ENCODE measurements around the gene GLOD5. TPM values are rescaled to one million over a fixed set of nuclear protein-coding genes. Genes with fewer than 3 reads are reported as not detected.

The GLOD5 gene
- total and polyA plus RNA-seq, 2 of the 8 experiments (the other 6 are each of a cell fraction or from before 2014, with no cell fraction given), result 0.18 TPM; not detected in 1

- H3K9ac ChIP-seq (replicated peaks in 1 of 4; ENCODE audit: extremely low read depth in 1 of 4, low read depth in 3 of 4, low read length in 3 of 4), result no peak overlapping the region
- no peak overlapping the region for H2BK12ac ChIP-seq (ENCODE audit: low read depth, low read length)
- no peak overlapping the region for H2AFZ ChIP-seq (ENCODE audit: low read length)
- H3K9me3 ChIP-seq (ENCODE audit: insufficient read depth in 2 of 2, low read depth in 1 of 2, low read length in 1 of 2), result no peaks in the 10 kb centered on the region
- no peak overlapping the region for H3K4me3 ChIP-seq (ENCODE audit: extremely low read depth in 1 of 4, insufficient read depth in 2 of 4, low read depth in 3 of 4, low read length in 4 of 4)
- POLR2A ChIA-PET (ENCODE audit: partially characterized antibody), result no interaction called here
- H3K4ac ChIP-seq (replicated peaks; ENCODE audit: insufficient read length, low read depth, low read length), result no peak overlapping the region
- no peak overlapping the region for H4K91ac ChIP-seq (replicated peaks; ENCODE audit: insufficient read length, low read length)
- H3K18ac ChIP-seq (ENCODE audit: extremely low read depth, low read length), result no peak overlapping the region
- no peak overlapping the region for H2BK20ac ChIP-seq (ENCODE audit: low read length)
- no peaks in the 10 kb centered on the region for H3K23me2 ChIP-seq (ENCODE audit: low read depth, low read length)
- H3K23ac ChIP-seq (ENCODE audit: insufficient read length), result no peak overlapping the region
- no peak overlapping the region for H3K4me2 ChIP-seq (ENCODE audit: insufficient read depth in 1 of 2, low read depth in 2 of 2, low read length in 2 of 2)
- no peak overlapping the region for H2AK5ac ChIP-seq (ENCODE audit: low read depth, low read length)
- H4K8ac ChIP-seq (ENCODE audit: extremely low read depth, insufficient read depth, low read length), result no peak overlapping the region; the same call in 1 of the 2 replicates
- no peak overlapping the region for H3K56ac ChIP-seq (replicated peaks; ENCODE audit: insufficient read length, low read depth, low read length)
- H3K36me3 ChIP-seq (ENCODE audit: control insufficient read depth in 2 of 4, insufficient read depth in 4 of 4, low read length in 3 of 4), result no peaks in the 10 kb centered on the region
- CTCF ChIA-PET (ENCODE audit: partially characterized antibody), result interaction anchor here (1.2 kb wide), 1 partner anchor 361 kb away, joined by 4 read pairs; no protein-coding TSS in a partner anchor
- no peak overlapping the region for H2BK5ac ChIP-seq (ENCODE audit: low read depth, low read length)
- no peak overlapping the region for H2BK15ac ChIP-seq (ENCODE audit: low read length)
- H3K79me2 ChIP-seq (ENCODE audit: control insufficient read depth in 1 of 2, insufficient read depth in 2 of 2, low read length in 2 of 2), result no peaks in the 10 kb centered on the region
- no peaks in the 10 kb centered on the region for H3K79me1 ChIP-seq (ENCODE audit: low read depth, low read length)
- FAIRE-seq (no peak), DNase-seq (ENCODE audit: low read depth in 1 of 2, low spot score in 2 of 2) (no peak)
- WGBS, 2 experiments (ENCODE audit: extremely low coverage in 1 of 2, insufficient coverage in 1 of 2, insufficient read length in 1 of 2, insufficient replicate concordance in 2 of 2, low coverage in 1 of 2, low lambda C conversion rate in 2 of 2, missing lambda C conversion rate in 1 of 2), result 91% methylated on average over 10 of the region's 12 CpGs; no CpG with 5 or more reads in 1 of the 2 experiments
- no peak overlapping the region for H3K27ac ChIP-seq (ENCODE audit: low read depth, low read length)
- H3K4me1 ChIP-seq (replicated peaks in 1 of 4; ENCODE audit: control insufficient read depth in 3 of 4, insufficient read depth in 4 of 4, low read length in 3 of 4), result no peaks in the 10 kb centered on the region
- no peak for TF ChIP-seq SP1 (IDR thresholded peaks at IDR 0.05; ENCODE audit: low read depth, low read length)
- no peak for TF ChIP-seq POLR2AphosphoS5 (IDR thresholded peaks at IDR 0.05; ENCODE audit: low read depth, low read length)
- TF ChIP-seq TAF1 (IDR thresholded peaks at IDR 0.05; ENCODE audit: low read depth, low read length), result no peak
- no peak for TF ChIP-seq CBX8 (IDR thresholded peaks at IDR 0.05; ENCODE audit: borderline replicate concordance, low read depth, low read length)
- no peak overlapping the region for H4K5ac ChIP-seq (ENCODE audit: insufficient read length, low read depth, low read length)
- H3K27me3 ChIP-seq (replicated peaks in 1 of 4; ENCODE audit: control insufficient read depth in 3 of 4, extremely low read depth in 1 of 4, insufficient read depth in 3 of 4, low read length in 3 of 4), result no peaks in the 10 kb centered on the region
- no peaks in the 10 kb centered on the region for H4K20me1 ChIP-seq (replicated peaks in 1 of 2; ENCODE audit: control insufficient read depth in 1 of 2, insufficient read depth in 2 of 2, low read length in 2 of 2)
- no peak overlapping the region for H2BK120ac ChIP-seq (replicated peaks; ENCODE audit: low read depth, low read length)
- H3K14ac ChIP-seq (ENCODE audit: insufficient read length), result no peak overlapping the region
Measured at GRCh38 chrX:48794340-48794910, 32.9 kb downstream of the GLOD5 start.

Measured in H1 (cell line).